OCI-LY3 (cell line): Measurements from ENCODE around the gene FBXL19.

Experiments used
- H2AFZ ChIP-seq: fragments of 200-600, 300-600 bp; shearing (Covaris generic); 2 replicates; pipeline ENCODE4 v1.6.0; 2014; ENCODE audit warnings: antibody characterized with exemption, low read depth, low read length
- H3K27ac ChIP-seq: fragments of 200-600, 300-600 bp; sonication (generic); 2 replicates; pipeline ENCODE4 v1.5.1; 2014; ENCODE audit warnings: mild to moderate bottlenecking, low read length, moderate library complexity, mixed read lengths
- H3K27me3 ChIP-seq: fragments of 200-600, 300-600 bp; sonication (generic); 2 replicates; pipeline ENCODE4 v1.6.1; 2014; ENCODE audit warnings: low read depth, low read length, mixed read lengths
- H3K36me3 ChIP-seq: fragments of 200-600, 300-600 bp; sonication (generic); replicated peaks from 2 replicates; pipeline ENCODE3; 2014; ENCODE audit warnings: low read depth, low read length, mixed read lengths
- H3K4me1 ChIP-seq: fragments of 300-600, 200-600 bp; sonication (generic); 2 replicates; pipeline ENCODE4 v1.6.1; 2014; ENCODE audit warnings: low read length, mixed read lengths
- H3K4me2 ChIP-seq: fragments of 200-600, 300-600 bp; sonication (generic); 2 replicates; pipeline ENCODE4 v1.6.1; 2014; ENCODE audit warnings: low read length, mixed read lengths
- H3K4me3 ChIP-seq: fragments of 300-600, 200-600 bp; sonication (generic); 2 replicates; pipeline ENCODE4 v1.5.1; 2014; ENCODE audit warnings: antibody characterized with exemption, mild to moderate bottlenecking, low read length, moderate library complexity
- H3K79me2 ChIP-seq: fragments of 300-600, 200-600 bp; shearing (Covaris generic); 2 replicates; pipeline ENCODE4 v1.6.1; 2014; ENCODE audit warnings: mild to moderate bottlenecking, low read length, mixed read lengths
- H3K9ac ChIP-seq: fragments of 300-600, 200-600 bp; shearing (Covaris generic); 2 replicates; pipeline ENCODE4 v1.6.0; 2014; ENCODE audit warnings: mild to moderate bottlenecking, low read length, moderate library complexity
- H3K9me3 ChIP-seq: fragments of 200-600, 300-600 bp; shearing (Covaris generic); 2 replicates; pipeline ENCODE4 v1.6.1; 2014; ENCODE audit warnings: low read length, mixed read lengths; ENCODE audit not compliant: insufficient read depth
- H4K20me1 ChIP-seq: fragments of 200-600, 300-600 bp; sonication (generic); 2 replicates; pipeline ENCODE4 v1.6.1; 2016; ENCODE audit warnings: low read length, mixed read lengths; ENCODE audit not compliant: insufficient read depth
- EZH2phosphoT487 ChIP-seq: fragments of 200-600 bp; shearing (Covaris generic); IDR thresholded peaks from 2 replicates; pipeline ENCODE4 v1.6.1; 2018; ENCODE audit warnings: antibody characterized with exemption, mixed run types, low read depth
- TF ChIP-seq, protein P1 (sequence below): fragments of 200-600, 300-600 bp; sonication (generic); IDR thresholded peaks from 2 replicates; pipeline ENCODE4 v1.5.1; 2014; ENCODE audit warnings: antibody characterized with exemption, low read length, low read depth

FBXL19 gene

DNA sequence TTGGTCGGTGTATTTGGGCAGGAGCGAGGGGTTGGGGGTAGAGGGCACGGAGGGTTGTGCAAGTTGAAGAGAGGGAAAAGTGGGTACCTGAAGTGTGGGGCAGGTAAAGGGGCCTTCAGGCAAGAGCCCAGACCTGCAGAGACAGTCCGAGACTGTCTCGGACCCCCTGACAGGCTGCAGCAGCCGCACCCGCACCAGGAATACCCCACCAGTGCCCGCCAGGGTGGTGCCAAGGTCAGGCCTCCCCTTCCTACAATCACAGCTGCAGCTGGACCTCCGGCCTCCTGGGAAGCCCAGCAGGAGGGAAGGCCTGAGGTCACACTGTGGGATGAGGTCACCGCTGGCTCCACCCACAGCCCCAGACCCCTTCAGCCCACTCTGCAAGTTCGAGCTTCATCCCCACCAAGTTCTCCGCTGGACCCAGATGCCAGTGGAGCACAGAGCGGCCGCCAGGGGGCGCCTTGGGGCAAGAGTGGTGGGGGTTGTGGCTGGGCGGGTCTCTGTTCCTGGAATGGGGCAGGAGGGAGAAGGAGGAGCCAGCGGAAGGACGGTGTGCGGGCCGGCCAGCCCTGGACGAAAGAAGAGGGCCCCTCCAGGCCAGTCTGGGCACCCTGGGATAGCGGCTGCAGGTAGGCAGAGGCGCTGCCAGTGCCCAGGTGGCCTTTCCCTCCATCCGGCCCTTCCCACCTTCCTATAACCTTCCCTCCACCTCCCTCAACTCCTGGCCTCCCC lies 61.5 kb downstream of the FBXL19 start, which contains the start of gene HSD3B7:
Gene HSD3B7, plus strand, starts transcription at position 539 of the 732 bp plus-strand sequence. CDS start 452 bp downstream, outside the sequence.
- Histone ChIP-seq H4K20me1 (no peaks in the 10 kb centered on the region), H3K4me2 (no peak within 1 kb of the TSS), H3K4me1 (peaks cover 8% of the 10 kb centered on the region), H3K9me3 (no peaks in the 10 kb centered on the region), H2AFZ (no peak within 1 kb of the TSS), H3K36me3 (peaks cover 16% of the 10 kb centered on the region), H3K9ac (no peak within 1 kb of the TSS), H3K27ac (no peak within 1 kb of the TSS), H3K4me3 (no peak within 1 kb of the TSS), H3K79me2 (no peaks in the 10 kb centered on the region), H3K27me3 (no peaks in the 10 kb centered on the region)
- no peak for TF ChIP-seq EZH2phosphoT487
- TF ChIP-seq, protein P1, sequence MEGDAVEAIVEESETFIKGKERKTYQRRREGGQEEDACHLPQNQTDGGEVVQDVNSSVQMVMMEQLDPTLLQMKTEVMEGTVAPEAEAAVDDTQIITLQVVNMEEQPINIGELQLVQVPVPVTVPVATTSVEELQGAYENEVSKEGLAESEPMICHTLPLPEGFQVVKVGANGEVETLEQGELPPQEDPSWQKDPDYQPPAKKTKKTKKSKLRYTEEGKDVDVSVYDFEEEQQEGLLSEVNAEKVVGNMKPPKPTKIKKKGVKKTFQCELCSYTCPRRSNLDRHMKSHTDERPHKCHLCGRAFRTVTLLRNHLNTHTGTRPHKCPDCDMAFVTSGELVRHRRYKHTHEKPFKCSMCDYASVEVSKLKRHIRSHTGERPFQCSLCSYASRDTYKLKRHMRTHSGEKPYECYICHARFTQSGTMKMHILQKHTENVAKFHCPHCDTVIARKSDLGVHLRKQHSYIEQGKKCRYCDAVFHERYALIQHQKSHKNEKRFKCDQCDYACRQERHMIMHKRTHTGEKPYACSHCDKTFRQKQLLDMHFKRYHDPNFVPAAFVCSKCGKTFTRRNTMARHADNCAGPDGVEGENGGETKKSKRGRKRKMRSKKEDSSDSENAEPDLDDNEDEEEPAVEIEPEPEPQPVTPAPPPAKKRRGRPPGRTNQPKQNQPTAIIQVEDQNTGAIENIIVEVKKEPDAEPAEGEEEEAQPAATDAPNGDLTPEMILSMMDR: peak; percentile 84

DNA sequence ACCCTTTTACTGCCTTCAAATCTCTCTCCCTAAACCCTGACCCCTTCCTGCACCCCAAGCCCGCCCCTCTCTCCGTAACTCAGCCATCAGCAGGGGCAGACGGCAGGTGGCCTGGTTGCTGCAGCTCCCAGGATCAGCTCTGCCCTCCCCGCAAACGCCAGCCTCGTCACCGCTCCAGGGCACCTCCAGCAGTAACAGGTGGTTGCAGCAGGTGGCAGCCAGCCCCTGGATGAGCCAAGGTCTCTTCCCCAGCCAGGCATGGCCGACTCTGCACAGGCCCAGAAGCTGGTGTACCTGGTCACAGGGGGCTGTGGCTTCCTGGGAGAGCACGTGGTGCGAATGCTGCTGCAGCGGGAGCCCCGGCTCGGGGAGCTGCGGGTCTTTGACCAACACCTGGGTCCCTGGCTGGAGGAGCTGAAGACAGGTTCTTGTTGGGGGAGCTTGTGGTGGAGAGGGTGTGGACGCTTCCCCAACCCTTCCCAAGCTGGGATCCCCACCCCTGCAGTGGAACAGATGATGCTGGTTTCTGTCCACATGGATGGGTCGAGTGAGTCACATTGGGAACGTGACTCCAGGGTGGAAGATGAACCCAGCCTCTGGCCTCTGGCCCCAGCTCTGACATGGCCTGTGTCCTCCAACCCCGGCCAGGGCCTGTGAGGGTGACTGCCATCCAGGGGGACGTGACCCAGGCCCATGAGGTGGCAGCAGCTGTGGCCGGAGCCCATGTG lies 62.2 kb downstream of the FBXL19 start:
- H3K9ac ChIP-seq: no peak overlapping the region
- peaks cover 11% of the 10 kb centered on the region for H3K36me3 ChIP-seq
- H3K4me3 ChIP-seq: no peak overlapping the region
- no peak overlapping the region for H3K4me2 ChIP-seq
- H3K27me3 ChIP-seq: no peaks in the 10 kb centered on the region
- H3K79me2 ChIP-seq: no peaks in the 10 kb centered on the region
- peaks cover 8% of the 10 kb centered on the region for H3K4me1 ChIP-seq
- no peaks in the 10 kb centered on the region for H4K20me1 ChIP-seq
- no peak for TF ChIP-seq EZH2phosphoT487
- no peak overlapping the region for H3K27ac ChIP-seq
- H2AFZ ChIP-seq: no peak overlapping the region
- no peaks in the 10 kb centered on the region for H3K9me3 ChIP-seq

DNA sequence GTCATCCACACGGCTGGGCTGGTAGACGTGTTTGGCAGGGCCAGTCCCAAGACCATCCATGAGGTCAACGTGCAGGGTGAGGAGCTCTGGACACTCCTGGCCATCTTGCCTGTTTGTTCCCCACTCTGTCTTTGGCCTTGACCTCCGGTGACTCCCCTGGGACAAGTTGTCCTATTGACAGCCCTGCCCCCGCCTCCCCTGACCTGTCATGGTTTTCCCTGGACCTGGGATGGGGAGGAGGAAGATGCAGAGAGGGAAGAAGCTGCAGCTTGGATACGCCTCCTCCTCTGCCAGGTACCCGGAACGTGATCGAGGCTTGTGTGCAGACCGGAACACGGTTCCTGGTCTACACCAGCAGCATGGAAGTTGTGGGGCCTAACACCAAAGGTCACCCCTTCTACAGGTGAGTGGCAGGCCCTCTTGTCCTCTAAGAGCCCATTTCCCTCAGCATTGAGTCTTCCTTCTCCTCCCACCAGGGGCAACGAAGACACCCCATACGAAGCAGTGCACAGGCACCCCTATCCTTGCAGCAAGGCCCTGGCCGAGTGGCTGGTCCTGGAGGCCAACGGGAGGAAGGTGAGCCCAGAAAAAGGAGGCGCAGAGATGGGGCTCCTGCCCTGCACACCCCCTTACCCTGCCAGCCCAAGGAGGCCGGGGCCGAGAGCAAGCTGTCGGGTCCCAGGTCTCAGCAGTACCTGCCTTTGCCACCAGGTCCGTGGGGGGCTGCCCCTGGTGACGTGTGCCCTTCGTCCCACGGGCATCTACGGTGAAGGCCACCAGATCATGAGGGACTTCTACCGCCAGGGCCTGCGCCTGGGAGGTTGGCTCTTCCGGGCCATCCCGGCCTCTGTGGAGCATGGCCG lies 63.0 kb downstream of the FBXL19 start:
- Histone ChIP-seq H3K79me2 (no peaks in the 10 kb centered on the region), H4K20me1 (no peaks in the 10 kb centered on the region), H3K4me2 (no peak overlapping the region), H3K36me3 (peaks cover 7% of the 10 kb centered on the region), H3K9me3 (no peaks in the 10 kb centered on the region), H3K27ac (no peak overlapping the region), H3K4me1 (peaks cover 8% of the 10 kb centered on the region), H3K9ac (no peak overlapping the region), H3K27me3 (no peaks in the 10 kb centered on the region), H2AFZ (no peak overlapping the region), H3K4me3 (no peak overlapping the region)
- no peak for TF ChIP-seq EZH2phosphoT487
- TF ChIP-seq, protein P1: no peak

DNA sequence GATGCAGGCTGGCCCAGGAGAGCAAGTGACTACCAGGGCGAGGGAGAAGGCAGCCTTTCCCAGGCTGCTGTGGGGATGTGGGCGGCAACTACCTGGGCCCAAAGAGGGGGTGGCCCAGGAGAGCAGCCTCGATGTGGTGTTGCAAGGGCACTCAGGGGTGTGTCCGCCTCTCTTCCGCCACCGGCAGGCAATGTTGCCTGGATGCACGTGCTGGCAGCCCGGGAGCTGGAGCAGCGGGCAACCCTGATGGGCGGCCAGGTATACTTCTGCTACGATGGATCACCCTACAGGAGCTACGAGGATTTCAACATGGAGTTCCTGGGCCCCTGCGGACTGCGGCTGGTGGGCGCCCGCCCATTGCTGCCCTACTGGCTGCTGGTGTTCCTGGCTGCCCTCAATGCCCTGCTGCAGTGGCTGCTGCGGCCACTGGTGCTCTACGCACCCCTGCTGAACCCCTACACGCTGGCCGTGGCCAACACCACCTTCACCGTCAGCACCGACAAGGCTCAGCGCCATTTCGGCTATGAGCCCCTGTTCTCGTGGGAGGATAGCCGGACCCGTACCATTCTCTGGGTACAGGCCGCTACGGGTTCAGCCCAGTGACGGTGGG lies 64.3 kb downstream of the FBXL19 start:
- Histone ChIP-seq H3K4me3 (no peak overlapping the region), H3K4me2 (no peak overlapping the region), H4K20me1 (no peaks in the 10 kb centered on the region), H3K9ac (no peak overlapping the region), H2AFZ (no peak overlapping the region), H3K4me1 (peaks cover 9% of the 10 kb centered on the region), H3K79me2 (no peaks in the 10 kb centered on the region), H3K27me3 (no peaks in the 10 kb centered on the region), H3K9me3 (no peaks in the 10 kb centered on the region), H3K36me3 (peaks cover 7% of the 10 kb centered on the region), H3K27ac (no peak overlapping the region)
- TF ChIP-seq, protein P1: no peak
- TF ChIP-seq EZH2phosphoT487: no peak
